NT2/D1 (cell line): ENCODE results near the gene RSAD1.

Experiments
- DNase-seq: peaks from one replicate; pipeline ENCODE4 v3.0.0-alpha.2; 2011; ENCODE audit warnings: low read depth, low spot score
- H3K27me3 ChIP-seq: 2 replicates; pipeline ENCODE4 v1.6.0; 2011; ENCODE audit warnings: mild to moderate bottlenecking; ENCODE audit not compliant: insufficient read length, insufficient read depth
- H3K36me3 ChIP-seq: 2 replicates; pipeline ENCODE4 v1.6.1; 2011; ENCODE audit warnings: mild to moderate bottlenecking, low read length, mixed read lengths; ENCODE audit not compliant: insufficient read depth, insufficient read length
- H3K4me1 ChIP-seq: 2 replicates; pipeline ENCODE4 v1.5.1; 2011; ENCODE audit not compliant: insufficient read depth, insufficient read length
- H3K4me3 ChIP-seq: 2 replicates; pipeline ENCODE4 v1.5.1; 2011; ENCODE audit warnings: low read depth; ENCODE audit not compliant: insufficient read length
- H3K9ac ChIP-seq: 2 replicates; pipeline ENCODE4 v1.6.0; 2011; ENCODE audit warnings: low read depth; ENCODE audit not compliant: insufficient read length
- H3K9me3 ChIP-seq: 2 replicates; pipeline ENCODE4 v1.5.1; 2011; ENCODE audit warnings: mild to moderate bottlenecking, low read length; ENCODE audit not compliant: insufficient read depth
- SUZ12 ChIP-seq: IDR thresholded peaks from 2 replicates; pipeline ENCODE4 v1.6.1; 2011; ENCODE audit not compliant: insufficient read length, insufficient read depth; ENCODE audit errors: extremely low read depth
- YY1 ChIP-seq: IDR thresholded peaks from 2 replicates; pipeline ENCODE4 v1.6.1; 2011; ENCODE audit not compliant: insufficient read length, insufficient read depth
- ZNF274 ChIP-seq: IDR thresholded peaks from 2 replicates; pipeline ENCODE4 v1.6.1; 2011; ENCODE audit warnings: mild to moderate bottlenecking, low read depth, low read length

RSAD1 gene

DNA sequence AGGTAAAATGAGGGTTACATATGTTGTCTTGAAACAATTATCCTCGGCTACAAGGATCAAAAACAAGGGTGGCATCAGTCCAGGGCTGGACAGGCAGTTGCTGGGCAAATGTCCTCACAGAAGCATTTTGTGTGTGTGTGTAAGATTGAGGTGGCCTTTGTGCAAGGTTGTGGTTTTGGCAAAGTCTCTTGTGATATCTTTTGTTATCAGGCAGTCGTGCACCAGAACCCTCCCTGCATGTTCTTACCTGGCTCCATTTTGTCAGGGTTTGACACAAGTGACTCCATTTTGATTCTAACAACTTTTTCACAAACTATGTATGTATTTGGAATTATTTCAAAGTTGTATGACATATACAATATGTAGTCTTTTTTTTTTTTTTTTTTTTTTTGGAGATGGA, 30.0 kb upstream of the RSAD1 start:
- Histone ChIP-seq H3K9ac (no peak overlapping the region), H3K36me3 (no peaks in the 10 kb centered on the region), H3K4me3 (no peak overlapping the region), H3K4me1 (no peaks in the 10 kb centered on the region), H3K27me3 (no peaks in the 10 kb centered on the region), H3K9me3 (no peaks in the 10 kb centered on the region)
- no peak for TF ChIP-seq SUZ12
- no peak for TF ChIP-seq ZNF274
- TF ChIP-seq YY1: no peak
- DNase-seq: no peak

DNA sequence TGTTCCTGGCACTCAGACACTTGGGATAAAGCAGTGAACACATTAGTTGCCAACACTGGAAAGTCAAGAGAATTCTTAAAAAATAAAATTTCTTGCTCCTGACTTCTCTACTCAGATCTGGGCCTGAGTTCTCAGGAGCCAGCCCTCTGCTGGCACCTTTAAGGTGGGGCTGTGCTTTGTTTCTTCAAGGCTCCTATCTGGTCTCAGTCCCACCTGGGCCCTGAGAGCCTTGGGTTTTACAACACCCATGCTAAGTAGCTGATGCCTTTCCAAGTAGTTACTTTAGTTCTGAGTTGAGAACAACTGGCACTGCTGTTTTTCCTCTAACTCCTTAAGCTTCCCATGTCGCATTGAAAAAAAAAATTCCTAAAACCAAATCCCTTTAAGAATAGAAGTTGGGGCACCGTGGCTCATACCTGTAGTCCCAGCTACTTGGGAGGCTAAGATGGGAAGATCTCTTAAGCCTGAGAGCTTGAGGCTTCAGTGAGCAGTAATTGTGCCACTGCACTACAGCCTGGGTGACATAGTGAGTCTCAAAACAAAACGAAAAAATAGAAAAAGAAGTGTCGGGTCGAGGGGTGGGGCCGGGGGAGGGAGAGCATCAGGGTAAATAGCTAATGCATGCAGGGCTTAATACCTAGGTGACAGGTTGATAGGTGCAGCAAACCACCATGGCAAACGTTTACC, 26.6 kb upstream of the RSAD1 start:
- Histone ChIP-seq H3K27me3 (no peaks in the 10 kb centered on the region), H3K9ac (no peak overlapping the region), H3K4me1 (no peaks in the 10 kb centered on the region), H3K36me3 (no peaks in the 10 kb centered on the region), H3K4me3 (no peak overlapping the region), H3K9me3 (no peaks in the 10 kb centered on the region)
- DNase-seq: no peak
- no peak for TF ChIP-seq SUZ12
- TF ChIP-seq ZNF274: no peak
- no peak for TF ChIP-seq YY1

DNA sequence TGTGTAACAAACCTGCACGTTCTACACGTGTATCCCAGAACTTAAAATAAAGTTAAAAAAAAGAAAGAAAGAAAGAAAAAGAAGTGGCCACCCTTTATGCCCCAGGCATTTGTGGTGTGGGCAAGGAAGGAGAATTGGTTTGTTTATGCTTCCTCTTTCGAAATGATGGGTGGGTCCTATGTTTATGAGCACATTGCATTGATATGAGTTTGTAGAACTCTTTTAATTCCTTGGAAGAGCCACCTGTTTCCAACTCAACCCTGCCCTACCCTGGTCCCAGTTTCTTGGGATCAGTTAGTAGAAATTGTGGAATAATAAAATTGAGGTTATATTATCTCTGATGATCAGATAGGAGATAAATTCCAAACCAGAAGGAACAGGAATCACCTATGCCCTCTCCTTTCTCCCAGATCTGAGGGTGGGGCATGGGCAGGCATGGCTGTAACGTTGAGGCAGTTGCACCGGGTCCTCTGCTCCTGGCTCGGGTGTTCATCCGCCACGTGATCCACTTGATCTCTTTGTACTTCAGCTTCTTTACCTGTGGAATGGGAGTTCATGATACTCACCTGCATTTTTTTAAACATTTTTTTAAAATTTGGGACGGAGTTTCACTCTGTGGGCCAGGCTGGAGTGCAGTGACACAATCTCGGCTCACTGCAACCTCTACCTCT, 25.9 kb upstream of the RSAD1 start:
- Histone ChIP-seq H3K4me3 (no peak overlapping the region), H3K27me3 (no peaks in the 10 kb centered on the region), H3K9me3 (no peaks in the 10 kb centered on the region), H3K9ac (no peak overlapping the region), H3K4me1 (no peaks in the 10 kb centered on the region), H3K36me3 (no peaks in the 10 kb centered on the region)
- TF ChIP-seq SUZ12 (no peak), YY1 (no peak), ZNF274 (no peak)
- DNase-seq: no peak

- Histone ChIP-seq H3K27me3 (no peaks in the 10 kb centered on the region), H3K9me3 (no peaks in the 10 kb centered on the region), H3K4me3 (no peak overlapping the region), H3K36me3 (no peaks in the 10 kb centered on the region), H3K9ac (no peak overlapping the region), H3K4me1 (no peaks in the 10 kb centered on the region)
- no peak for DNase-seq
- TF ChIP-seq ZNF274 (no peak), YY1 (no peak), SUZ12 (no peak)
Measured at GRCh38 chr17:50453901-50454300, 24.8 kb upstream of the RSAD1 start.

DNA sequence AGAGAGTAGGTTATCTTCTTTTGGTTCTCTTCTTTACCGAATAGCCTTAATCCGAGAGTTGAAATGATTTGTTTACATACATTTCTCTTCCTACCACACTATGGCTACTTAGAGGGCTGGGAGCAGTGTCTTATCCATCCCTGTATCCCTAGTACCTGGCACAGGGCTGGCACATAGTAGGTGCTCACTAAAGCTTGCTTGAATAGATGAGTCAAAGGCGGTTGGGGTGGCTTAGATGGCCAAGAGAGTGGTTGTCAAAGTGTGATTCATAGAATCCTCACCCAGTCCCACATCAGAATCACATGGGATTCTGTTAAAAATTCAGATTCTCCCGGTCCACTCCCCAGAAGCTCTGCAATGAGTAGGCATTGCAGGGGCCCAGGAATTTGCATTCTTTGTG, 21.0 kb upstream of the RSAD1 start:
- DNase-seq: no peak
- no peak overlapping the region for H3K4me3 ChIP-seq
- TF ChIP-seq YY1: no peak
- no peak for TF ChIP-seq ZNF274
- no peak for TF ChIP-seq SUZ12

GRCh38 chr17:50458270-50458669, 20.4 kb upstream of the RSAD1 start:
- Histone ChIP-seq H3K4me3 (no peak overlapping the region), H3K9ac (no peak overlapping the region), H3K27me3 (no peaks in the 10 kb centered on the region), H3K9me3 (no peaks in the 10 kb centered on the region), H3K36me3 (no peaks in the 10 kb centered on the region), H3K4me1 (no peaks in the 10 kb centered on the region)
- TF ChIP-seq ZNF274 (no peak), SUZ12 (no peak), YY1 (no peak)
- no peak for DNase-seq

More for the DNA sequence above, 21.0 kb upstream of the RSAD1 start:
- Histone ChIP-seq H3K36me3 (no peaks in the 10 kb centered on the region), H3K4me1 (no peaks in the 10 kb centered on the region), H3K9me3 (no peaks in the 10 kb centered on the region), H3K9ac (no peak overlapping the region), H3K27me3 (no peaks in the 10 kb centered on the region)

GRCh38 chr17:50458701-50459676, 19.7 kb upstream of the RSAD1 start:
- TF ChIP-seq YY1: no peak
- TF ChIP-seq ZNF274: no peak
- no peak for TF ChIP-seq SUZ12
- DNase-seq: no peak
- Histone ChIP-seq H3K9ac (no peak overlapping the region), H3K36me3 (no peaks in the 10 kb centered on the region), H3K27me3 (no peaks in the 10 kb centered on the region), H3K9me3 (no peaks in the 10 kb centered on the region), H3K4me3 (no peak overlapping the region), H3K4me1 (no peaks in the 10 kb centered on the region)
